Thoracic aorta (tissue), 2 donors: Measurements from ENCODE around the gene POLE4. TPM values are rescaled to one million over a fixed set of nuclear protein-coding genes. Genes with fewer than 3 reads are reported as not detected.

Experiments
- ATAC-seq: fragments of 150-250 bp; one replicate; pipeline ENCODE4 v1.8.0; 2017; ENCODE audit warnings: low read depth; ENCODE audit not compliant: insufficient number of reproducible peaks, low FRiP score
- DNase-seq: peaks from one replicate; pipeline ENCODE4 v3.0.0-alpha.2; 2020; ENCODE audit warnings: low spot score
- H3K27ac ChIP-seq, 2 donors: fragments of 200-600 bp; sonication (generic); 1 replicate in 1 of 2; 2 replicates in 1 of 2; pipeline ENCODE4 v1.5.1; 2016; ENCODE audit warnings: mild to moderate bottlenecking in 2 of 2, moderate library complexity in 2 of 2
- H3K27me3 ChIP-seq: fragments of 200-600 bp; sonication (generic); replicated peaks from 2 replicates; pipeline ENCODE4 v1.6.0; 2016; ENCODE audit warnings: mild to moderate bottlenecking; ENCODE audit not compliant: insufficient read depth
- H3K36me3 ChIP-seq: fragments of 200-600 bp; sonication (generic); one replicate; pipeline ENCODE4 v1.5.1; 2016
- H3K4me1 ChIP-seq, 2 donors: fragments of 200-600 bp; sonication (generic); 1 replicate in 1 of 2; 2 replicates in 1 of 2; pipeline versions ENCODE4 v1.5.1 to v1.6.0; 2016; ENCODE audit warnings: low read depth in 2 of 2, mild to moderate bottlenecking in 1 of 2; ENCODE audit not compliant: control insufficient read depth in 1 of 2
- H3K4me3 ChIP-seq: fragments of 200-600 bp; sonication (generic); 2 replicates; pipeline ENCODE4 v1.5.1; 2016; ENCODE audit warnings: mild to moderate bottlenecking
- H3K9me3 ChIP-seq: fragments of 200-600 bp; sonication (generic); 2 replicates; pipeline ENCODE4 v1.5.1; 2016
- total RNA-seq, 2 donors: library from RNA; depleted of rRNA; stranded (reverse); fragments of >200 nt; gene quantifications; one replicate each; pipeline versions ENCODE4 v1.1.0 to v1.2.3, GENCODE V29; 2016
- TF ChIP-seq, protein P1 (sequence below): fragments of 200-600 bp; sonication (generic); IDR thresholded peaks from one replicate; pipeline ENCODE4 v1.5.1; 2019; ENCODE audit warnings: antibody characterized with exemption

POLE4 gene
- total RNA-seq, 2 donors from 2014 or later: 12.8 to 16.4 TPM

DNA sequence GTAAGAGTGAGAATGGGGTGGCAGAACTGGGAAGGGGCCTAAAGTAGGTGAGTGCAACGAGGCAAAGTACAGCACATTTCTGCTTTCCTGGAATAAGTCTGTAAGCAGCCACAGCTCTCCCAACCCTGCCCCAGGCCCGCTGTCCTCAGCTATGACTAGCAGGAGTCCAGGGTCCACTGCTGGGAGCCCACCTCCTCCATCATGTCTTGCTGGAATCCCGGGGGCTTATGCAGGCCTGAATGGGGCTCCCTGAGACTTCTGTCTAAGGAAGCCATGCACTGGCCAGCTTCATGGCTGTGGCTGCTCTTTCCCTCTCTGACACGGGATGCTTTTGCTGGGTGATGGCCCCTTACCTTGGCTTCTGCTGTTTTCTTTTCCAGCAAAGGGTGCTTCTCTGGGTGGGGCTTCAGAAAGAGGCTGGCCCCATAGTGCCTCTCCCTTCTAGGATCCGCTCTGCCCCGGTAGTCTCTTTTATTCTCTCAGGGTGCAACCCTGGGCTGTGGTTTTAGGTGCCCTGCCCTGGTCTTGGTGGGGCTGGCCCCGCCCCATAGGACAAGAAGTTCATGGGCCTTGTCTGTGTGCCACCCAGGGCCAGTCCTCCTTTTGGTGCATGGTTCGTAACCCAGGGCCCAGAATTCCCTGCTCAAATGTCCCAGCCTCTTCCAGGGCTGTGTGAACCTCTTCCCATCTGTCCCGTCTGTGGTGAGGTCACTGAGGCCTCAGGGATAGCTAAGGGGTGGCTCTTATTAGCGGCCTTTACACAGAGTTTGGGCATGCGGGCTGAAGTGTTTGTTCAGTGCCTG is 33.8 kb upstream of the POLE4 start:
- no peaks in the 10 kb centered on the region for H3K9me3 ChIP-seq
- H3K27ac ChIP-seq: no peak overlapping the region
- peaks cover 0 to 3% of the 10 kb centered on the region in 2 donors for H3K4me1 ChIP-seq
- TF ChIP-seq, protein P1, sequence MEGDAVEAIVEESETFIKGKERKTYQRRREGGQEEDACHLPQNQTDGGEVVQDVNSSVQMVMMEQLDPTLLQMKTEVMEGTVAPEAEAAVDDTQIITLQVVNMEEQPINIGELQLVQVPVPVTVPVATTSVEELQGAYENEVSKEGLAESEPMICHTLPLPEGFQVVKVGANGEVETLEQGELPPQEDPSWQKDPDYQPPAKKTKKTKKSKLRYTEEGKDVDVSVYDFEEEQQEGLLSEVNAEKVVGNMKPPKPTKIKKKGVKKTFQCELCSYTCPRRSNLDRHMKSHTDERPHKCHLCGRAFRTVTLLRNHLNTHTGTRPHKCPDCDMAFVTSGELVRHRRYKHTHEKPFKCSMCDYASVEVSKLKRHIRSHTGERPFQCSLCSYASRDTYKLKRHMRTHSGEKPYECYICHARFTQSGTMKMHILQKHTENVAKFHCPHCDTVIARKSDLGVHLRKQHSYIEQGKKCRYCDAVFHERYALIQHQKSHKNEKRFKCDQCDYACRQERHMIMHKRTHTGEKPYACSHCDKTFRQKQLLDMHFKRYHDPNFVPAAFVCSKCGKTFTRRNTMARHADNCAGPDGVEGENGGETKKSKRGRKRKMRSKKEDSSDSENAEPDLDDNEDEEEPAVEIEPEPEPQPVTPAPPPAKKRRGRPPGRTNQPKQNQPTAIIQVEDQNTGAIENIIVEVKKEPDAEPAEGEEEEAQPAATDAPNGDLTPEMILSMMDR: no peak
- H3K36me3 ChIP-seq: no peaks in the 10 kb centered on the region
- H3K27me3 ChIP-seq: no peaks in the 10 kb centered on the region
- DNase-seq (no peak), ATAC-seq (no peak)
- H3K4me3 ChIP-seq: no peak overlapping the region

DNA sequence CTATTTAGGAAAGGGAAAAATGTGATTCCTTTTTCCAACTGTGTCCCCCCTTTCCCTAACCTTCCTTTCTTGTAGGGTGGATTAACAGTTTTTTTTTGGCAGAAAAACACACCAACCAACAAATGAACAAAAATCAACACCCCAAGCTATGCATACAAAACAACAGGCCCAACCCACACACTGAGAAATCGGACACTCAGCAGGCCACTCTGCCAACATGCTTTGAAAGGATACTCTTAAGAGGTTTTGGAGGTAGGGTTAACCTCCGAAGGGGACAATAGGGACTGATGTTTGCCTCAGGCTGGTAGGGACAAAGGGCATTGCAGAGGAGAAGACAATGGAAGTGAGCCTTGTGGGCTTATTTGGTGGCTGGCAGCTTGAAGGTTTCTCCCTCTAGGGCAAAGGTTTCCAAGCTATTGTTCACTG is 33.1 kb upstream of the POLE4 start:
- no peaks in the 10 kb centered on the region for H3K27me3 ChIP-seq
- DNase-seq: no peak
- TF ChIP-seq, protein P1: no peak
- no peaks in the 10 kb centered on the region for H3K9me3 ChIP-seq
- H3K27ac ChIP-seq: no peak overlapping the region
- ATAC-seq: no peak
- no peak overlapping the region for H3K4me3 ChIP-seq
- no peaks in the 10 kb centered on the region for H3K36me3 ChIP-seq
- H3K4me1 ChIP-seq: no peaks in the 10 kb centered on the region

DNA sequence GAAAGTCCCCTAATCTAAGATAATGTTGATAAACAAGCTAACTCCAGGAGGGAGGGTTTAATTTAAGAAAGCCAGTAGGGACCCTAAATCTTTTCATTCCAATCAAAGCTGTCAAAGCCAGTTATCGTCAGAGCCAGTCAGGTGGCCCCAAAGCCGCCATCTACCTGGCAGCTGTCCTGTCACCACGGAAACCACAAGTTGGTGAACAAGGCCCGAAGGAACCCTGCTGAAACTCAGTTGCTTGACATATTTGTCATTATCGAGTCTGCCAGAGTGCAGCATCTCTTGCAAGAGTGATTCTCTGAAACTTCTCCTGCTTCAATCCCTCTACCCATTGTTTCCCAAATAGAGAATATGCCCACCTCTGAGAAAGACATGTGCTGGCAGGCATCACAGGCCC is 30.8 kb upstream of the POLE4 start:
- no peak for ATAC-seq
- no peaks in the 10 kb centered on the region for H3K27me3 ChIP-seq
- H3K4me3 ChIP-seq: no peak overlapping the region
- no peak overlapping the region for H3K27ac ChIP-seq
- H3K9me3 ChIP-seq: no peaks in the 10 kb centered on the region
- no peaks in the 10 kb centered on the region for H3K36me3 ChIP-seq
- DNase-seq: no peak
- H3K4me1 ChIP-seq: no peaks in the 10 kb centered on the region
- TF ChIP-seq, protein P1: no peak

DNA sequence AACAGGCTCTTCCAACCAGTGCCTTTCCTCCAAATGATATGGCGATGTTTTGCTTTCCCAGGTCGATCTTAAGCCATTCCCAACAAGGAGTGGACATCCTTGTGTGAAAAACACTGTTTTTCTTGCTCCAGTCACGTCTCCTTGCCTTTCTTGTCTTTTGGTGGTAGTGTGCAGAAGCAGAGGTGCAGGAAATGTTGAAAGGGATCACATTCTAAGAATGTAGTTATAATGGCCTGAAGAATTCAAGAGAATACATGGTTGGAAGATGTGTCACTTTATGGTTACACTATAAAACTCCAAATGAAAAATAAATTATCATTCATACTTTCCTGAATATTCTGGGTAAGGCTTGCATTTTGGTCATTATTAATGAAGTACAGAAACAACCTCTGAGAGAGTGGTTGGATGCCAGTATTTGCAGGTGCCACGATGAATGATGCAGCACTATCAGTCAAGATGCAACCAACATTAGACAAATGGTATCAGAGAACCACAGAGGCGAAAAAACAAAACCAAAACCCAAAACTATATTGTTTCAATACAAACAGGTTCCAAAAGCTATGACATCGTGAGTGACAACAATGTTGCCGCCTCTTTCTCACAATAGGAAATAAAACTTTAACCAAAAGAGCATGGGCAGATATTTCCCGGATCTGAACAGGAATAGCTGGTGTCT is 27.5 kb upstream of the POLE4 start:
- Histone ChIP-seq H3K36me3 (no peaks in the 10 kb centered on the region), H3K9me3 (no peaks in the 10 kb centered on the region), H3K27ac (no peak overlapping the region), H3K27me3 (no peaks in the 10 kb centered on the region), H3K4me1 (no peaks in the 10 kb centered on the region), H3K4me3 (no peak overlapping the region)
- TF ChIP-seq, protein P1: no peak
- DNase-seq: no peak
- no peak for ATAC-seq

DNA sequence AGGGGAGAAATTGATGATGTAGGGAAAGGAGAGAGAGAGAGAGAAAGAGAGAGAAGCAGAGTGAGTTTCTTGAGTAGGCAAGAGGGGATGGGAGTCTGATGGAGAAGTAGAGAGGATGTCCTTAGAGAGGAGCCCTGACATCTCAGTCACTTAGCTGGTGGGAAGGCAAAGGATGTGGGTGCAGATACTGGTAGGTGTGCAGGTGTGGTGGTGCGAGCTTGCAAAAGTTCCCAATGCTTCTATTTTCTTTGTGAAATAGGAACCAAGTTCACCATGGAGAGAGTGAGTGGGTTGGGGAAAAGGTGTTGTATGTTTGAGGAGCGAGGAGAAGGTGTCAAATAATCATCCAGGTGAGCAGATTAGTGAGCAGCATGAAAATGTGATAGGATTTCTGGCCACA is 26.5 kb upstream of the POLE4 start:
- H3K27ac ChIP-seq: no peak overlapping the region
- DNase-seq: no peak
- no peaks in the 10 kb centered on the region for H3K36me3 ChIP-seq
- no peaks in the 10 kb centered on the region for H3K4me1 ChIP-seq
- ATAC-seq: no peak
- no peaks in the 10 kb centered on the region for H3K27me3 ChIP-seq
- TF ChIP-seq, protein P1: no peak
- H3K9me3 ChIP-seq: no peaks in the 10 kb centered on the region
- no peak overlapping the region for H3K4me3 ChIP-seq
